HepG2 (cell line): ENCODE data around the gene FRMD4B.

Experiments
- CCDC6 ChIP-seq: sonication (generic); formaldehyde crosslinking; IDR thresholded peaks from 2 replicates; pipeline ENCODE4 v1.8.1; 2022; ENCODE audit warnings: mild to moderate bottlenecking, missing genetic modification reagents, moderate library complexity
- CHD2 ChIP-seq: IDR thresholded peaks from 2 replicates; pipeline ENCODE4 v1.6.1; 2011; ENCODE audit warnings: low read depth, low read length, improper control_type of control experiment
- CTCF ChIP-seq: sonication (generic); formaldehyde crosslinking; IDR thresholded peaks from 2 replicates; pipeline ENCODE4 v1.5.0; 2020; ENCODE audit warnings: mild to moderate bottlenecking, missing genetic modification reagents, moderate library complexity
- EZH2 ChIP-seq: conservative IDR thresholded peaks from 2 replicates; pipeline ENCODE4 v1.6.1; 2012; ENCODE audit warnings: mild to moderate bottlenecking, low read depth, low read length, moderate library complexity
- FOXM1 ChIP-seq: sonication (generic); formaldehyde crosslinking; IDR thresholded peaks from 2 replicates; pipeline ENCODE4 v1.5.0; 2020; ENCODE audit warnings: missing genetic modification reagents
- HMGXB4 ChIP-seq, 2 experiments: sonication (generic) in 1 of 2; formaldehyde crosslinking in 1 of 2; IDR thresholded peaks; 2 replicates each; pipeline versions ENCODE4 v1.4.0 to v1.6.1; 2018 to 2020; ENCODE audit warnings: missing genetic modification reagents in 2 of 2, borderline replicate concordance in 1 of 2, low read depth in 1 of 2, mild to moderate bottlenecking in 1 of 2, missing biosample characterization in 1 of 2
- MAZ ChIP-seq, 2 experiments: sonication (generic) in 1 of 2; formaldehyde crosslinking in 1 of 2; IDR thresholded peaks; 2 replicates each; pipeline versions ENCODE4 v1.5.0 to v1.6.1; 2012 to 2020; ENCODE audit warnings: low read depth in 2 of 2, mild to moderate bottlenecking in 2 of 2, borderline replicate concordance in 1 of 2, improper control_type of control experiment in 1 of 2, low read length in 1 of 2, missing genetic modification reagents in 1 of 2, moderate library complexity in 1 of 2
- NAIF1 ChIP-seq: sonication (generic); formaldehyde crosslinking; IDR thresholded peaks from 2 replicates; pipeline ENCODE4 v1.5.0; 2020; ENCODE audit warnings: mild to moderate bottlenecking, missing genetic modification reagents, borderline replicate concordance
- NFE2L2 ChIP-seq: fragments of 150-350 bp; IDR thresholded peaks from 2 replicates; pipeline ENCODE4 v1.6.1; 2014; ENCODE audit warnings: low read length
- NR1H2 ChIP-seq: sonication (generic); formaldehyde crosslinking; IDR thresholded peaks from 2 replicates; pipeline ENCODE4 v1.8.1; 2022; ENCODE audit warnings: low read depth, missing genetic modification reagents, borderline replicate concordance
- RBAK ChIP-seq: sonication (generic); formaldehyde crosslinking; IDR thresholded peaks from 2 replicates; pipeline ENCODE4 v1.5.1; 2020; ENCODE audit warnings: mild to moderate bottlenecking, missing genetic modification reagents
- SIN3B ChIP-seq: fragments of 150-350 bp; IDR thresholded peaks from 2 replicates; pipeline ENCODE4 v1.6.1; 2014; ENCODE audit warnings: low read length
- ZNF281 ChIP-seq: sonication (generic); formaldehyde crosslinking; IDR thresholded peaks from 2 replicates; pipeline ENCODE4 v1.4.0; 2020; ENCODE audit warnings: missing genetic modification reagents, borderline replicate concordance

- TF ChIP-seq NR1H2 (CRISPR knock-in tag) = no peak
- no peak for TF ChIP-seq FOXM1 (CRISPR knock-in tag)
- TF ChIP-seq CCDC6 = no peak
- TF ChIP-seq NFE2L2 = no peak
- no peak for TF ChIP-seq CTCF (CRISPR knock-in tag)
- no peak for TF ChIP-seq EZH2
- TF ChIP-seq RBAK (CRISPR knock-in tag) = no peak
- TF ChIP-seq SIN3B = no peak
- TF ChIP-seq NAIF1 (CRISPR knock-in tag) = no peak
- no peak for TF ChIP-seq MAZ (IDR thresholded peaks at IDR 0.05; ENCODE audit: borderline replicate concordance, low read depth, low read length)
- no peak for TF ChIP-seq MAZ (CRISPR knock-in tag; IDR thresholded peaks at IDR 0.05; ENCODE audit: low read depth)
- no peak for TF ChIP-seq ZNF281
- no peak for TF ChIP-seq CHD2
- no peak for TF ChIP-seq HMGXB4 (CRISPR knock-in tag; IDR thresholded peaks at IDR 0.05; ENCODE audit: borderline replicate concordance in 1 of 2, low read depth in 1 of 2)
These were observed 184.2 kb downstream of the FRMD4B start for GRCh38 chr3:69201658-69202057.
